OCI-LY7 (cell line): Measurements from ENCODE around the gene SERPING1. TPM values are rescaled to one million over a fixed set of nuclear protein-coding genes. Genes with fewer than 3 reads are reported as not detected.

Experiments used
- BruUV-seq: library from RNA; stranded (reverse); fragments of 400-500 nt; replicated peaks from 2 replicates; lab custom pipeline; 2021; lab: Mats Ljungman, UMichigan
- CTCF ChIA-PET: fragments of 300-600 bp; sonication (Branson Sonifier 250); formaldehyde crosslinking; loops from one replicate; lab custom pipeline; 2022; ENCODE audit warnings: antibody characterized with exemption; ENCODE audit not compliant: unreplicated experiment; lab: Charles Lee
- POLR2A ChIA-PET: fragments of 300-600 bp; sonication (Branson Sonifier 250); formaldehyde crosslinking; loops from one replicate; lab custom pipeline; 2022; ENCODE audit warnings: antibody characterized with exemption; lab: Charles Lee
- DNase-seq: peaks from one replicate; pipeline ENCODE4 v3.0.0-alpha.2; 2015; ENCODE audit warnings: low spot score
- H2AFZ ChIP-seq: fragments of 200-600 bp; sonication (generic), shearing (Covaris generic); 2 replicates; pipeline ENCODE4 v1.6.1; 2014; ENCODE audit warnings: mild to moderate bottlenecking, antibody characterized with exemption, low read length, moderate library complexity
- H3K27ac ChIP-seq: fragments of 200-600 bp; sonication (generic); 2 replicates; pipeline ENCODE4 v1.5.1; 2014; ENCODE audit warnings: mixed run types, low read depth, mild to moderate bottlenecking, moderate library complexity, low read length, inconsistent platforms; ENCODE audit not compliant: poor library complexity, severe bottlenecking
- H3K36me3 ChIP-seq: fragments of 200-600 bp; sonication (generic); 2 replicates; pipeline ENCODE4 v1.6.1; 2014; ENCODE audit warnings: mild to moderate bottlenecking, antibody characterized with exemption, low read length, moderate library complexity, mixed read lengths; ENCODE audit not compliant: insufficient read depth
- H3K4me1 ChIP-seq: fragments of 200-600 bp; sonication (generic); 2 replicates; pipeline ENCODE4 v1.5.1; 2014; ENCODE audit warnings: mild to moderate bottlenecking, low read length; ENCODE audit not compliant: insufficient read depth, poor library complexity, severe bottlenecking
- H3K4me2 ChIP-seq: fragments of 200-600 bp; sonication (generic); 2 replicates; pipeline ENCODE4 v1.6.1; 2014; ENCODE audit warnings: mild to moderate bottlenecking, low read length
- H3K4me3 ChIP-seq: fragments of 200-600 bp; sonication (generic); 2 replicates; pipeline ENCODE4 v1.5.1; 2014; ENCODE audit warnings: mild to moderate bottlenecking, low read depth, low read length; ENCODE audit not compliant: poor library complexity, severe bottlenecking
- H3K79me2 ChIP-seq: fragments of 200-600 bp; sonication (generic); 2 replicates; pipeline ENCODE4 v1.6.1; 2016; ENCODE audit warnings: low read depth, mild to moderate bottlenecking, low read length, moderate library complexity, mixed read lengths; ENCODE audit not compliant: insufficient read depth
- H3K9me2 ChIP-seq: fragments of 200-600 bp; sonication (generic); 2 replicates; pipeline ENCODE4 v1.6.1; 2016; ENCODE audit warnings: mild to moderate bottlenecking, low read length, mixed read lengths; ENCODE audit not compliant: insufficient read depth
- H3K9me3 ChIP-seq: fragments of 200-600 bp; sonication (generic); 2 replicates; pipeline ENCODE4 v1.6.1; 2014; ENCODE audit warnings: mild to moderate bottlenecking, mixed run types, low read length, mixed read lengths
- H4K20me1 ChIP-seq: fragments of 200-600 bp; sonication (generic); 2 replicates; pipeline ENCODE4 v1.6.1; 2014; ENCODE audit warnings: mild to moderate bottlenecking, antibody characterized with exemption, low read length, moderate library complexity, mixed read lengths; ENCODE audit not compliant: insufficient read depth
- CTCF ChIP-seq: fragments of 200-600 bp; sonication (generic); conservative IDR thresholded peaks from 2 replicates; pipeline ENCODE4 v1.5.1; 2014; ENCODE audit warnings: mild to moderate bottlenecking, antibody characterized with exemption, low read length, moderate library complexity, mixed read lengths
- EZH2phosphoT487 ChIP-seq: fragments of 200-600 bp; sonication (generic); IDR thresholded peaks from 2 replicates; pipeline ENCODE4 v1.6.1; 2018; ENCODE audit warnings: low read depth, borderline replicate concordance, mild to moderate bottlenecking, mixed run types, antibody characterized with exemption, low read length, moderate library complexity, mixed read lengths
- intact Hi-C: fragments of 100-400 bp; cut with micrococcal nuclease; formaldehyde crosslinking; loops from one replicate; pipeline ENCODE4 v1.10.0; 2022; ENCODE audit not compliant: unreplicated experiment
- total RNA-seq, 2 experiments: library from RNA; depleted of rRNA in 1 of 2; stranded (reverse); fragments of >200 nt in 1 of 2; shearing (Covaris generic) in 1 of 2; gene quantifications; 2 replicates each; pipeline ENCODE4 v1.2.3, GENCODE V29; 2014 to 2022

The SERPING1 gene
- total RNA-seq, 2 experiments from 2014 or later: not detected

- no peak for DNase-seq
- Histone ChIP-seq H3K9me2 (no peaks in the 10 kb centered on the region), H3K27ac (no peak overlapping the region), H4K20me1 (no peaks in the 10 kb centered on the region), H3K4me2 (no peak overlapping the region), H3K9me3 (no peaks in the 10 kb centered on the region), H3K79me2 (no peaks in the 10 kb centered on the region), H3K4me3 (no peak overlapping the region), H3K36me3 (no peaks in the 10 kb centered on the region), H2AFZ (peak overlapping the region; percentile 60; the same call in 1 of the 2 replicates), H3K4me1 (peaks cover 29% of the 10 kb centered on the region)
- TF ChIP-seq CTCF: no peak
- TF ChIP-seq EZH2phosphoT487: no peak
- no TSS peak for BruUV-seq
- ChIA-PET POLR2A (interaction anchor here (0.5 to 1.5 kb wide), 2 partner anchors 15 to 69 kb away, joined by 3 to 7 read pairs; no protein-coding TSS in a partner anchor), CTCF (no interaction called here)
- intact Hi-C loops: no loop called here
These were observed 40.7 kb downstream of the SERPING1 start for GRCh38 chr11:57638005-57638781.

- Histone ChIP-seq H3K27ac (no peak overlapping the region), H3K4me2 (no peak overlapping the region; the same call in 1 of the 2 replicates), H4K20me1 (no peaks in the 10 kb centered on the region), H3K36me3 (no peaks in the 10 kb centered on the region), H3K4me3 (no peak overlapping the region), H2AFZ (peak overlapping the region; percentile 60), H3K4me1 (peaks cover 29% of the 10 kb centered on the region), H3K9me3 (no peaks in the 10 kb centered on the region), H3K79me2 (no peaks in the 10 kb centered on the region), H3K9me2 (no peaks in the 10 kb centered on the region)
- TF ChIP-seq EZH2phosphoT487 (no peak), CTCF (peak; percentile 26; the same call in 1 of the 2 replicates)
- no peak for DNase-seq
- no TSS peak for BruUV-seq
- ChIA-PET CTCF (no interaction called here), POLR2A (interaction anchor here (2.6 kb wide), 1 partner anchor 13 kb away, joined by 5 read pairs; no protein-coding TSS in a partner anchor)
- intact Hi-C loops: no loop called here
These were observed 41.4 kb downstream of the SERPING1 start for GRCh38 chr11:57638811-57639320.
